ENCODE results near the gene ZNF48.

DNA sequence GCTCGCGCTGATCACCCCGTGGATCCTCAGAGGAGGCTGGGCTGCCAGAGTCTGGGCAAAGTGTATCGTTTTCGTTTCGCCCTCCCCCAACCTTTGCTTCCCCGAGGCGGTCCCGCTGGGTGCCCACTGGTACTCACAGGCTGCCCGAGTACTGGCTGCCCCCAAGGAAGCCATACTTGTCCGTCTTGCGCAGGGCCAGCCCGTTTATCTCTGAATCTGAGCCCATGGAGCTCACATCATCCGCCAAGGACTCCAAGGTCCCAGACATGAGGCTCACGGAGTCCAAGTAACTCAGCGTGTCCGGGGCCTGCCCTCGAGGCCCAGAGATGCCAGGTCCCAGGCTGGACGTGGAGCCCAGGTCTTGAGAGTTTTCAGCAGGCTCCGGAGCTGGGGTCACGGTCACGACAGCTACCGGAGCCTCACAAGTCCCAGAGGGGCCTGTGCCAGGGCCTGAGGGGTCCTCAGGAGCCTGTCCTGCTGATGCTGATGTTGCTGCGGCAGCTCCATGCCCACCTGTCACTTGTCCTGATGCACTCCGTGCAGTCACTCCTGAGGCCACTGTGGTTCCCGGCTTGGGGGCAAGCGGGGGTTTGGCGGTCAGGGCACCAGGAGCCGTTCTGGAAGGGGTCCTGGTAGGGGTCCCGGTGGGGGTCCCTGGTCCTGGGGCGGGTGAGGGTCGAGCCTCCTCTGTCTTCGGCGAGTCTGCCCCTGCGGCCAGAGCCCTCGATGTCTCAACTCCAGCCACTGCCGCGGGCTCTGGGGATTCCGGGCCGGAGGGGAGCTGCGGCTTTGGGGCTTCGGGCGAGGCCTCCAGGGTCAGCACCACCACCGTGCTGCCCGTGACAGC, 25.9 kb upstream of the ZNF48 start:
- TF ChIP-seq, protein P1, sequence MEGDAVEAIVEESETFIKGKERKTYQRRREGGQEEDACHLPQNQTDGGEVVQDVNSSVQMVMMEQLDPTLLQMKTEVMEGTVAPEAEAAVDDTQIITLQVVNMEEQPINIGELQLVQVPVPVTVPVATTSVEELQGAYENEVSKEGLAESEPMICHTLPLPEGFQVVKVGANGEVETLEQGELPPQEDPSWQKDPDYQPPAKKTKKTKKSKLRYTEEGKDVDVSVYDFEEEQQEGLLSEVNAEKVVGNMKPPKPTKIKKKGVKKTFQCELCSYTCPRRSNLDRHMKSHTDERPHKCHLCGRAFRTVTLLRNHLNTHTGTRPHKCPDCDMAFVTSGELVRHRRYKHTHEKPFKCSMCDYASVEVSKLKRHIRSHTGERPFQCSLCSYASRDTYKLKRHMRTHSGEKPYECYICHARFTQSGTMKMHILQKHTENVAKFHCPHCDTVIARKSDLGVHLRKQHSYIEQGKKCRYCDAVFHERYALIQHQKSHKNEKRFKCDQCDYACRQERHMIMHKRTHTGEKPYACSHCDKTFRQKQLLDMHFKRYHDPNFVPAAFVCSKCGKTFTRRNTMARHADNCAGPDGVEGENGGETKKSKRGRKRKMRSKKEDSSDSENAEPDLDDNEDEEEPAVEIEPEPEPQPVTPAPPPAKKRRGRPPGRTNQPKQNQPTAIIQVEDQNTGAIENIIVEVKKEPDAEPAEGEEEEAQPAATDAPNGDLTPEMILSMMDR (IDR thresholded peaks at IDR 0.05): no peak
- TF ChIP-seq POLR2AphosphoS5 (IDR thresholded peaks at IDR 0.05): no peak
- no peak for TF ChIP-seq POLR2A (IDR thresholded peaks at IDR 0.05)

All from stomach (tissue), 4 donors.